Endothelial cell of umbilical vein (primary cell): ENCODE results near the gene NMD3. TPM values are rescaled to one million over a fixed set of nuclear protein-coding genes. Genes with fewer than 3 reads are reported as not detected.

ENCODE experiments used
- BruUV-seq: library from RNA; stranded (reverse); fragments of 400-500 nt; replicated peaks from 2 replicates; lab custom pipeline; 2021; lab: Mats Ljungman, UMichigan
- CTCF ChIA-PET: fragments of 300-600, 350-600 bp; sonication (Branson Sonifier 250); formaldehyde crosslinking; loops from one replicate; lab custom pipeline; 2021; ENCODE audit warnings: antibody characterized with exemption, inconsistent platforms; lab: Charles Lee
- POLR2A ChIA-PET: fragments of 300-600, 350-600 bp; sonication (Branson Sonifier 250); formaldehyde crosslinking; loops from one replicate; lab custom pipeline; 2021; ENCODE audit warnings: antibody characterized with exemption, inconsistent platforms; lab: Charles Lee
- DNase-seq: peaks from one replicate; pipeline ENCODE4 v3.0.0-alpha.2; 2011; ENCODE audit warnings: low read depth, low spot score
- FAIRE-seq: peaks from 2 replicates; lab custom pipeline; 2011; peaks lifted over from hg19 to GRCh38; lab: Jason Lieb, UNC
- H2AFZ ChIP-seq: 2 replicates; pipeline ENCODE4 v1.6.0; 2012; ENCODE audit warnings: low read depth, low read length, control low read depth, inconsistent platforms
- H3K27ac ChIP-seq: 2 replicates; pipeline ENCODE4 v1.5.1; 2011; ENCODE audit warnings: low read depth, mild to moderate bottlenecking, control low read depth, low read length, moderate library complexity; ENCODE audit not compliant: insufficient read depth
- H3K27me3 ChIP-seq, 2 experiments: 2 replicates each; pipeline versions ENCODE4 v1.6.0 to v1.6.1; 2011; ENCODE audit warnings: low read length in 2 of 2, mixed read lengths in 1 of 2; ENCODE audit not compliant: control insufficient read depth in 2 of 2, insufficient read depth in 2 of 2
- H3K36me3 ChIP-seq, 2 experiments: 2 replicates in 1 of 2; 3 replicates in 1 of 2; pipeline ENCODE4 v1.5.1; 2011; ENCODE audit warnings: low read length in 2 of 2, mild to moderate bottlenecking in 1 of 2, moderate library complexity in 1 of 2; ENCODE audit not compliant: control insufficient read depth in 2 of 2, insufficient read depth in 2 of 2; ENCODE audit errors: extremely low read depth in 1 of 2
- H3K4me1 ChIP-seq: 3 replicates; pipeline ENCODE4 v1.5.1; 2011; ENCODE audit warnings: mild to moderate bottlenecking, low read length; ENCODE audit not compliant: control insufficient read depth, insufficient read depth; ENCODE audit errors: extremely low read depth
- H3K4me2 ChIP-seq: 2 replicates; pipeline ENCODE4 v1.6.1; 2011; ENCODE audit warnings: low read length, control low read depth, mixed read lengths; ENCODE audit not compliant: insufficient read depth
- H3K4me3 ChIP-seq, 3 experiments: fragments of 200-600 bp in 1 of 3; sonication (generic), shearing (Covaris generic) in 1 of 3; replicated peaks in 1 of 3; 2 replicates each; pipeline ENCODE4 v1.5.1; 2011 to 2016; ENCODE audit warnings: control low read depth in 3 of 3, low read length in 3 of 3, mild to moderate bottlenecking in 2 of 3, inconsistent platforms in 1 of 3, low read depth in 1 of 3, moderate library complexity in 1 of 3; ENCODE audit not compliant: insufficient read depth in 1 of 3
- H3K79me2 ChIP-seq: 2 replicates; pipeline ENCODE4 v1.6.0; 2012; ENCODE audit warnings: low read length, inconsistent platforms; ENCODE audit not compliant: control insufficient read depth, insufficient read depth
- H3K9ac ChIP-seq: replicated peaks from 2 replicates; pipeline ENCODE3; 2011; ENCODE audit warnings: low read length, control low read depth; ENCODE audit not compliant: insufficient read depth; ENCODE audit errors: extremely low read depth
- H3K9me1 ChIP-seq: replicated peaks from 3 replicates; pipeline ENCODE4 v1.6.0; 2011; ENCODE audit warnings: mild to moderate bottlenecking, low read length; ENCODE audit not compliant: control insufficient read depth, insufficient read depth; ENCODE audit errors: extremely low read depth
- H3K9me3 ChIP-seq: replicated peaks from 2 replicates; pipeline ENCODE4 v1.5.1; 2012; ENCODE audit warnings: low read length, inconsistent platforms; ENCODE audit not compliant: control insufficient read depth, insufficient read depth
- H4K20me1 ChIP-seq: replicated peaks from 2 replicates; pipeline ENCODE3; 2011; ENCODE audit warnings: mild to moderate bottlenecking, low read length; ENCODE audit not compliant: control insufficient read depth, insufficient read depth; ENCODE audit errors: extremely low read depth
- CTCF ChIP-seq, 2 donors: IDR thresholded peaks; 1 replicate in 1 of 2; 2 replicates in 1 of 2; pipeline ENCODE4 v1.5.1; 2011; ENCODE audit warnings: low read length in 2 of 2, mild to moderate bottlenecking in 2 of 2, moderate library complexity in 2 of 2, control low read depth in 1 of 2, inconsistent platforms in 1 of 2, low read depth in 1 of 2; ENCODE audit not compliant: insufficient read depth in 1 of 2; ENCODE audit errors: extremely low read depth in 1 of 2
- EZH2 ChIP-seq: IDR thresholded peaks from 2 replicates; pipeline ENCODE4 v1.6.1; 2012; ENCODE audit warnings: borderline replicate concordance, low read depth, mild to moderate bottlenecking, moderate library complexity, low read length, inconsistent platforms; ENCODE audit not compliant: severe bottlenecking
- FOS ChIP-seq: IDR thresholded peaks from 2 replicates; pipeline ENCODE4 v1.6.1; 2011; ENCODE audit warnings: mild to moderate bottlenecking, low read length, moderate library complexity, borderline replicate concordance; ENCODE audit not compliant: insufficient read depth
- GATA2 ChIP-seq: IDR thresholded peaks from 2 replicates; pipeline ENCODE4 v1.7.0; 2011; ENCODE audit warnings: low read depth, mild to moderate bottlenecking, moderate library complexity, mixed read lengths, low read length; ENCODE audit not compliant: insufficient read length, insufficient read depth
- JUN ChIP-seq: IDR thresholded peaks from 2 replicates; pipeline ENCODE4 v1.6.1; 2011; ENCODE audit warnings: borderline replicate concordance, low read depth; ENCODE audit not compliant: insufficient read length, insufficient read depth
- MAX ChIP-seq: IDR thresholded peaks from 2 replicates; pipeline ENCODE4 v1.6.1; 2011; ENCODE audit not compliant: insufficient read depth, insufficient read length
- MYC ChIP-seq: IDR thresholded peaks from one replicate; pipeline ENCODE4 v1.6.1; 2011; ENCODE audit warnings: mild to moderate bottlenecking, low read depth, low read length
- POLR2A ChIP-seq: IDR thresholded peaks from 2 replicates; pipeline ENCODE4 v1.6.1; 2012; ENCODE audit warnings: low read depth, mild to moderate bottlenecking, control low read depth, low read length
- POLR2AphosphoS5 ChIP-seq: IDR thresholded peaks from 2 replicates; pipeline ENCODE4 v1.6.1; 2012; ENCODE audit warnings: low read depth, mild to moderate bottlenecking, control low read depth, low read length, moderate library complexity; ENCODE audit not compliant: insufficient read depth
- dilution Hi-C: fragments of 300-500 bp; cut with MboI; formaldehyde crosslinking; loops from one replicate; pipeline ENCODE4 v1.15.0; 2019; ENCODE audit warnings: low sequenced_read_pairs; ENCODE audit not compliant: extremely low pct_ligation_motif_present
- intact Hi-C: fragments of 100-400 bp; cut with micrococcal nuclease; formaldehyde crosslinking; loops from one replicate; pipeline ENCODE4 v1.10.0; 2022
- polyA plus RNA-seq, 4 experiments: library from polyadenylated mRNA; depleted of rRNA in 3 of 4; stranded (reverse) in 3 of 4; unstranded in 1 of 4; fragments of >200 nt; gene quantifications; 2 replicates each; pipeline versions ENCODE4 v1.2.1 to v1.2.3, GENCODE V29; 2011 to 2012; ENCODE audit warnings: missing spikeins in 1 of 4
- total RNA-seq: library from RNA; stranded (reverse); gene quantifications from 2 replicates; pipeline ENCODE4 v1.2.3, GENCODE V29; 2021

NMD3 gene
- total and polyA plus RNA-seq, 2 donors (not counting 3 experiments of a cell fraction or from before 2014, with no cell fraction given): 14.2 to 53.8 TPM

- ChIA-PET POLR2A (no interaction called here), CTCF (interaction anchor here (1.6 to 2.0 kb wide), 2 partner anchors 12 to 252 kb away, joined by 4 to 6 read pairs; partner anchors contain the start of gene NMD3)
- H3K36me3 ChIP-seq: no peaks in the 10 kb centered on the region
- H3K4me3 ChIP-seq: no peak overlapping the region
- no peaks in the 10 kb centered on the region for H3K9me1 ChIP-seq
- H3K4me2 ChIP-seq: no peak overlapping the region
- no peak overlapping the region for H3K9ac ChIP-seq
- no peaks in the 10 kb centered on the region for H3K4me1 ChIP-seq
- no peak for TF ChIP-seq POLR2AphosphoS5
- no peak for TF ChIP-seq MYC
- TF ChIP-seq EZH2: no peak
- no peak for TF ChIP-seq GATA2
- TF ChIP-seq POLR2A: no peak
- no peak for TF ChIP-seq CTCF (IDR thresholded peaks at IDR 0.05; ENCODE audit: extremely low read depth in 1 of 2, insufficient read depth in 1 of 2, low read depth in 1 of 2, low read length in 2 of 2)
- no peak for TF ChIP-seq FOS
- TF ChIP-seq MAX: no peak
- no peak for TF ChIP-seq JUN
- no peaks in the 10 kb centered on the region for H3K79me2 ChIP-seq
- FAIRE-seq (no peak), DNase-seq (no peak)
- H2AFZ ChIP-seq: no peak overlapping the region
- no peak overlapping the region for H3K27ac ChIP-seq
- no peaks in the 10 kb centered on the region for H3K9me3 ChIP-seq
- dilution Hi-C loops (no loop called here), intact Hi-C loops (no loop called here)
- H3K27me3 ChIP-seq: no peaks in the 10 kb centered on the region
- no peaks in the 10 kb centered on the region for H4K20me1 ChIP-seq
- BruUV-seq: no TSS peak
Measured at GRCh38 chr3:161208931-161209330, 12.2 kb upstream of the NMD3 start.
